HepG2 (cell line): ENCODE results near the gene ADCY10.

Experiments used
- GABPA ChIP-seq, 2 experiments: IDR thresholded peaks; 2 replicates each; pipeline ENCODE4 v1.6.1; 2011 to 2016; ENCODE audit warnings: low read depth in 2 of 2, low read length in 1 of 2, missing biosample characterization in 1 of 2, missing genetic modification characterization in 1 of 2
- KDM3A ChIP-seq: IDR thresholded peaks from 2 replicates; pipeline ENCODE4 v1.6.1; 2018; ENCODE audit warnings: low read depth, missing compliant biosample characterization
- SIN3A ChIP-seq: IDR thresholded peaks from 2 replicates; pipeline ENCODE4 v1.6.1; 2011; ENCODE audit warnings: low read depth, mild to moderate bottlenecking, control low read depth, low read length, borderline replicate concordance
- ZNF598 ChIP-seq: sonication (generic); formaldehyde crosslinking; IDR thresholded peaks from 2 replicates; pipeline ENCODE4 v1.5.1; 2020; ENCODE audit warnings: mild to moderate bottlenecking, missing genetic modification reagents, borderline replicate concordance
- TF ChIP-seq, protein P1 (sequence below): sonication (generic); formaldehyde crosslinking; IDR thresholded peaks from 2 replicates; pipeline ENCODE4 v1.5.0; 2020; ENCODE audit warnings: missing genetic modification reagents
- TF ChIP-seq, protein P2 (sequence below): IDR thresholded peaks from 2 replicates; pipeline ENCODE4 v1.6.1; 2016
- TF ChIP-seq, protein P3 (sequence below): sonication (generic); formaldehyde crosslinking; IDR thresholded peaks from 2 replicates; pipeline ENCODE4 v1.5.0; 2020; ENCODE audit warnings: mild to moderate bottlenecking, missing genetic modification reagents, moderate library complexity

DNA sequence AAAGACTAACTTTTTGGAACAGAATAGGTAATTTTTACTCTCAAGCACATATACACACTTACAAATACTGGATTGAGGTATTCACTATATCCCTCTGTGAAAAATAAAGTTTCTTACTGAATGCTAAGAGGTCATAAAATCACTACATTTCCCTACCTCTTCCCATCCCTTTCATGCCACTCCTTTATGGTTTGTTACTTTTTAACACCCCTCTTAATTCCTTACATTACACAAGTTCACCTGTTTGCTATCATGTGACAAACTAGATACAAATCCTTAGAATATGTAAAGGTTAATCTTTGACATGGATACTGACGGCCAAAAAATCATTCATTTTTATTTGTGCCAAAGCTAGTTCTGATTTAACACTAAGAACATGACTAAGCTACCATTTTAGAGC, 15.8 kb upstream of the ADCY10 start:
- TF ChIP-seq, protein P1, sequence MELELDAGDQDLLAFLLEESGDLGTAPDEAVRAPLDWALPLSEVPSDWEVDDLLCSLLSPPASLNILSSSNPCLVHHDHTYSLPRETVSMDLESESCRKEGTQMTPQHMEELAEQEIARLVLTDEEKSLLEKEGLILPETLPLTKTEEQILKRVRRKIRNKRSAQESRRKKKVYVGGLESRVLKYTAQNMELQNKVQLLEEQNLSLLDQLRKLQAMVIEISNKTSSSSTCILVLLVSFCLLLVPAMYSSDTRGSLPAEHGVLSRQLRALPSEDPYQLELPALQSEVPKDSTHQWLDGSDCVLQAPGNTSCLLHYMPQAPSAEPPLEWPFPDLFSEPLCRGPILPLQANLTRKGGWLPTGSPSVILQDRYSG (CRISPR knock-in tag): no peak
- TF ChIP-seq GABPA (IDR thresholded peaks at IDR 0.05; ENCODE audit: low read depth, low read length) (no peak), GABPA (CRISPR knock-in tag; IDR thresholded peaks at IDR 0.05; ENCODE audit: low read depth) (no peak), KDM3A (CRISPR knock-in tag) (no peak), ZNF598 (no peak), SIN3A (no peak)
- TF ChIP-seq, protein P2, sequence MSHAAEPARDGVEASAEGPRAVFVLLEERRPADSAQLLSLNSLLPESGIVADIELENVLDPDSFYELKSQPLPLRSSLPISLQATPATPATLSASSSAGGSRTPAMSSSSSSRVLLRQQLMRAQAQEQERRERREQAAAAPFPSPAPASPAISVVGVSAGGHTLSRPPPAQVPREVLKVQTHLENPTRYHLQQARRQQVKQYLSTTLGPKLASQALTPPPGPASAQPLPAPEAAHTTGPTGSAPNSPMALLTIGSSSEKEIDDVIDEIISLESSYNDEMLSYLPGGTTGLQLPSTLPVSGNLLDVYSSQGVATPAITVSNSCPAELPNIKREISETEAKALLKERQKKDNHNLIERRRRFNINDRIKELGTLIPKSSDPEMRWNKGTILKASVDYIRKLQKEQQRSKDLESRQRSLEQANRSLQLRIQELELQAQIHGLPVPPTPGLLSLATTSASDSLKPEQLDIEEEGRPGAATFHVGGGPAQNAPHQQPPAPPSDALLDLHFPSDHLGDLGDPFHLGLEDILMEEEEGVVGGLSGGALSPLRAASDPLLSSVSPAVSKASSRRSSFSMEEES (CRISPR knock-in tag): no peak
- TF ChIP-seq, protein P3, sequence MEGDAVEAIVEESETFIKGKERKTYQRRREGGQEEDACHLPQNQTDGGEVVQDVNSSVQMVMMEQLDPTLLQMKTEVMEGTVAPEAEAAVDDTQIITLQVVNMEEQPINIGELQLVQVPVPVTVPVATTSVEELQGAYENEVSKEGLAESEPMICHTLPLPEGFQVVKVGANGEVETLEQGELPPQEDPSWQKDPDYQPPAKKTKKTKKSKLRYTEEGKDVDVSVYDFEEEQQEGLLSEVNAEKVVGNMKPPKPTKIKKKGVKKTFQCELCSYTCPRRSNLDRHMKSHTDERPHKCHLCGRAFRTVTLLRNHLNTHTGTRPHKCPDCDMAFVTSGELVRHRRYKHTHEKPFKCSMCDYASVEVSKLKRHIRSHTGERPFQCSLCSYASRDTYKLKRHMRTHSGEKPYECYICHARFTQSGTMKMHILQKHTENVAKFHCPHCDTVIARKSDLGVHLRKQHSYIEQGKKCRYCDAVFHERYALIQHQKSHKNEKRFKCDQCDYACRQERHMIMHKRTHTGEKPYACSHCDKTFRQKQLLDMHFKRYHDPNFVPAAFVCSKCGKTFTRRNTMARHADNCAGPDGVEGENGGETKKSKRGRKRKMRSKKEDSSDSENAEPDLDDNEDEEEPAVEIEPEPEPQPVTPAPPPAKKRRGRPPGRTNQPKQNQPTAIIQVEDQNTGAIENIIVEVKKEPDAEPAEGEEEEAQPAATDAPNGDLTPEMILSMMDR (CRISPR knock-in tag): no peak
